Left forelimb (tissue), 1 donor: ENCODE results near the gene KDM4E.
"Not testable (repeated sequence)": the region's sequence is repeated elsewhere in the genome, so short reads cannot be mapped to it uniquely, and the experiment has no call there.

Experiments used
- DNase-seq: peaks from one replicate; pipeline ENCODE4 v3.0.0-alpha.2; 2018; ENCODE audit warnings: low spot score

KDM4E gene

GRCh38 chr11:95024958-95025357 is at the start of gene KDM4E:
Gene KDM4E, plus strand, starts transcription at chr11:95025258. Its CDS starts 300 bp downstream, at chr11:95025558.
- no peak for DNase-seq

DNA sequence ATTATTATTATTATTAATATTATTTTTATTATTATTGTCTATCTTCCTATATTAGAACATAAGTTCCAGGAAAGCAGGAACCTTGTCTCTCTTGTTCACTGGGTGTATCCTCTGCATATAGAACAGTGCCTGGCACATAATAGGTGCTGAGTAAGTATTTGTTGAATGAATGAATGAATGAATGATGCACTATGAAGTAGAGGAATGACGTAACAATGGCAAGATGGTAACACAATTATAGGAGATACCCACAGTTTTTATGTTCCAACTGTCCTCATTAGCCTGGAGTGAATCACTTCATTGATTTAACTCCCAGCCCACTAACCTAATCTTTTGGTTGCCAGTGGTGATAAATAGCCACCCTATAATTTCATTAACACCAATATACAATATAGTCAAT is 49.5 kb upstream of the KDM4E start:
- DNase-seq, result no peak

DNA sequence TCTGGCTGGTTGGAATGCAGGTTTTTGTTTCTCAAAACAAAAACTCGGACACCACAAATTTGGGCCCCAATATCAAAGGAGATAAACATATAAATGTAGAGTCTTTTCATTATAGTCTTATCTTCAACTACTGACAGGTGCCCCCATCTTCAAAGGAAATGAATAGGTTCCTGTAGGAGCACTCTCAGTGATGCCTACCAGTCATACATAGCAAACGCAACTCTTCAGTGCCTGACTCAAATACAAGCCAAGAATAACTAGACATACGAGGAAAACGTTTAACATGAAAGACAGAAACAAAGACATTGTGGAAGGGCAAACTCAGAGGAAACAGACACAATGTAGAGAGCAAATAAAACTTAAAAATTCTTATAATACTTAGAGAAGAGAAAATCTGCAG is 37.7 kb upstream of the KDM4E start:
- DNase-seq, result no peak

GRCh38 chr11:94988748-94989147 is 36.3 kb upstream of the KDM4E start:
- no peak for DNase-seq

DNA sequence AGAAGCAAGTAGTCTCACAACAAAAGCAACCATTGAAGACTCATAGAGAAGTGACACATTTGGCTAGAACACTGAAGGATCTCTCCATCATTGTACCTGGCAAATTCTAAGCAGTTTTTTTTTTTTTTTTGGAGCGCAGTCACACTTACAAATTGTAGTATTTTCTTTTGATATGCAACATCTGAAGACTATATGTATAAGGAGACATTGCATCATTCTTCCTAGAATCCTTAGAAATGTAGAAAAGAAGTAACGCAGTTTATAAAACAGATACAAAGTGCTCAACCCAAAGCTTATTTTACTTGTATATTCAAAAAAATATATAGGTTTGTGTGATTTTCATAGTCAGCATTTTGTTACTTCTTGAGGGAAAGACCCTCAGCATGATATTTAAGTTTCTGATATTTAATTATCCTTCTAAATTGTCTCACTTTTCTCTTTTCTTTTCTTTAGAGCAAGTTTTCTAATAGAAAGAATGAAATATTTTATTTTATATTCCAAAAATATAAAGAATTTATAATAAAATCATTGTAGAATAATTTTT is 31.6 kb upstream of the KDM4E start:
- DNase-seq, result no peak

GRCh38 chr11:94997437-94997836 is 27.6 kb upstream of the KDM4E start:
- DNase-seq, result no peak

- DNase-seq, result no peak
These were observed 26.8 kb upstream of the KDM4E start for GRCh38 chr11:94998285-94998684.

DNA sequence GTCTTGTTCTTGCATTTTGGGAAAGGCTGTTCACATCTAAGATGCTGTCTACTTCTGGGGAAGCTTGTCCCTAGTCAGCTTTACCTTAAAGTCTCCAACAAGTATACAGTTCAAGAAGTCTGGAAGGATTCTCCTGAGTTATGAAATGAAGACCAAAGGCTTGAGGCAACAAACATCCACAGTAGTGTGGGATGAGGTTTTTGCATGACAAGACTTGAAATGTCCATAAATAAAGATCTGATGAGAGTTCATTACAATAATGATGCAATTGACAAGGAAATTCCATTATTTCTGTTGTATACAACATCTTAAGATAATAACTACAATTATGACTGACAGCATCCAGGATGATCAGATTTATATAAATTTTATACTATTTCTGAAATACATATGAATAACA is 21.3 kb upstream of the KDM4E start:
- DNase-seq, result no peak

DNA sequence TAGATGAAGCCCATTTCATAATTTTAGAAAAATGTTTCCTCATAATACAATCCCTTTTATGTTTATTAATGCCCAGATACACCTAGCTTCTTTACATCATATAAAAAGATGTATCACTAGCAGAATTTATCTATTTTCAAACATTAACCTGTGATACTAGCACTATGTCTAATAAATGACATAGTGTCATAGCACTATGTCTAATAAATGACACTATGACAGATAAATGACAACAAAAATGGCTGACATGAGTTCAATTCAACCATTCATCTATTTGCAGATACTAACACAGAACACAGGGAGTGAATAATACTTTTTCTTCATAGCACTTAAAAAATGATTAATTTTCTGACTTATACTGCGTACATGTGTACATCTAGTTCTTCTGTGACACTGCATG is 19.4 kb upstream of the KDM4E start:
- no peak for DNase-seq

DNA sequence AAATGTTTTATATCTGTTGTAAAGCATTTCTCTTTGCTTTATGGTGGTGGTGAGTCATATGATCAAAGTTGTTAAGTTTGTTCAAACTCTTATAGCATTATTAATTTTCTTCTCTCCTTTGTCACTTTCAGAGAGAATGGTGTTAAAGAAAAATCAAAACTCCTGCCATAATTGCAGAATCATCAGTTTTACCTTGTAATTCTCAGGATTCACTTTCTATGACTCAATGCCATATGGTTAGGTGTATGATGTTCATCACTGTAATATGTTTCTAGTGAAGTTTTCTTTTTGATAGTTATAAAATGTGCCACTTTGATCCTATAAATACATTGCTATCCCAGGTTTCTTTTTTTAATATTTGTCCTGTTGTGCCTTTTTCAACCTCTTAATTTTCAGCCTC is 13.7 kb upstream of the KDM4E start:
- no peak for DNase-seq

GRCh38 chr11:95014184-95014821 is 10.8 kb upstream of the KDM4E start:
- no peak for DNase-seq

DNA sequence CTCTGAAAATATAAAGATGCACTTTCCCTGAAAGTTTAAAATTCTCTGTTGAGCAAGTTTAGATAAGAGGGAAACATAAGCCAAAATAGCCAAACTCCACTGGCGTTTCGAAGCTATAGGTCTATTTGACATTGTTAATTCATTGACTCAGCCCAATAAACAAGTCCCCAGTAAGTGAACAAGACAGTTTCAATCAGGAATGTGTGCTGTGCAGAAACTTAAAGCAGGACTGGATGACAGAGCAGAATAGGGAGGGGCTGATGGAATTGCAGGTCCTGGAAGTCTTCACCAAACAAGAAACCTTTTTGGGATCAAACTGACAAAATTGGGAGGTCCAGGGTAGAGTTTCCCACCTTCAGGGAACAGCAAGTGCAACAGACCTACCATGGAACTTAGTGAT is 8.9 kb upstream of the KDM4E start:
- no peak for DNase-seq

DNA sequence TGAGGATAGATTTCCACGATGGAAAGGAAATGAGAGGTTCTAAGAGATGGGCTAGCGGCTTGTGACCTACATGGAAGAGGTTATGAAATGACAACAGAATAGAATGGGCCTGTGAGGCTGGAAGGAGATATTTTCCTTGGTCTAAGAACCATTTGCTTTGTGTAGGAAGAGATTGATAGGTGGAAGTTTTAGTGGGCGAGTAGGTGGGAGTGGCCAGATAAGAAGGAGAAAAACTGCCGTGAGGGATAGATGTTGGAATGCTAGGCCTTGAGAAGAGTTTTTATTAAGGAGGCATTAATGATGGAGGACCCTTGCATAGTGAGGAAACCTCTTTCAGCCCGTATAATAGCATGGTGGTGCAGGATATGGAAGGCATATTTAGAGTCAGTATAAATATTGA is 3.6 kb upstream of the KDM4E start:
- DNase-seq, result not testable (repeated sequence)

DNA sequence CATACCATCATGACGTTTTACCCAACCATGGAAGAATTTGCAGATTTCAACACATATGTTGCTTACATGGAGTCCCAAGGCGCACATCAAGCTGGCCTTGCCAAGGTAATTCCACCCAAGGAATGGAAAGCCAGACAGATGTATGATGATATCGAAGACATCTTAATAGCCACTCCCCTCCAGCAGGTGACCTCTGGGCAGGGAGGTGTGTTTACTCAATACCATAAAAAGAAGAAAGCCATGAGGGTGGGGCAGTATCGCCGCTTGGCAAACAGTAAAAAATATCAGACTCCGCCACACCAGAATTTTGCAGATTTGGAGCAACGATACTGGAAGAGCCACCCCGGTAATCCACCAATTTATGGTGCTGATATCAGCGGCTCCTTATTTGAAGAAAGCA is 536 bp downstream of the KDM4E start:
- not testable (repeated sequence) for DNase-seq

- DNase-seq, result no peak
These were observed 3.3 kb downstream of the KDM4E start for GRCh38 chr11:95028357-95028756.

DNA sequence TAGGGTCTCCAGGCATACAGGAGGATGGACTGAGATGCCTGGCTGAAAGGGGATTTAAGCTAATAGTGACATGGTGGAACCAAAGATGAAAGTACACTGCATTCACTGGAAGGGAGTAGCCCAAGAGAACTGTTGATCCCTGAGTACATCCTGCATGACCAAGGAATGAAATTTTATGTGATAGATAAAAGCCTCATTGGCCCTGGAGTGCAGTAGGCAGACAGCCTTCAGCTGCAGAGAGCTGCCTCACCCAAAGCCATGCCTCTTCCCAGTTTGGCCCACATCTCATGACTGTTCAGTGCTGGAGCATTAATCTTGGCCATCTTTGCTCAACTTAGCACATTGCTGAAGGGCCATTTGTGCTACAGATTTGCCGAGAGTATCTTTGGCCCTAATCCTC is 8.0 kb downstream of the KDM4E start:
- DNase-seq, result no peak

DNA sequence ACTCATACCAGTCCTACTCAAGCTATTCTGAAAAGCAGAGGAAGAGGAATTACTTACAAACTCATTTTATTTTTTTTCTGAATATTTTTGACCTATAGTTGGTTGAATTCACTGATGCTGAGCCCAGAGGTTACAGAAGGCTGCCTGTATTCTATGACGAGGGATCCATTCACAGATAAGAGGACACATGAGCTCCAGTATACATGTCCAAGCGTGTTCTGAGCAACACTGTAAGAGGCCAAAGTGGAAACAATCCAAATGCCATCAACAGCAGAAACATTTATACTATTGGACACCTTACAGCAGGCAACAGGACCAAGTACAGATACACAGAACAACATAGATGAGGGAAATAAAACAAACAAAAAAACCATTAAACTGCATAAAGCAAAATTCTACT is 10.3 kb downstream of the KDM4E start:
- DNase-seq, result no peak

- DNase-seq, result not testable (repeated sequence)
These were observed 12.4 kb downstream of the KDM4E start for GRCh38 chr11:95037356-95038035.

- DNase-seq, result no peak
These were observed 17.2 kb downstream of the KDM4E start for GRCh38 chr11:95042239-95042638.

DNA sequence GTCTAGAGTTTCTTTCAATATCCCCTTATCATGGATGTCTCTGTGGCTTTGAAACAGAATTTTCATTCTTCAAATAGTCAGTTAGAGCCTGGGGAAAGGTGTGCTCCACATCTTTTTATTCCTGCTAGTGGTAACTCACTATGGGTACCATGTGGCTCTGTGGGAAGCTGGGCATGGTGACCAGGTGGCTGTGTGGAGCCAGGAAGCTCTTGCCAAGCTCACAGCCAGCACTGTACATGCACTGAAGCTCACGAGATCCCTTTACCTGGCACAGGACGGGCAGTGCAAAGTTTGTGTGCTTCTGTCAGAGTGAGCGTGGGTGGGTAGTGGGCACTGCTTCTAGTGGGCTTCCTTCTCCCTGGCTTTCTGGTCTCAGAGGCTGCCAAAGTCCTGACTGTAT is 17.8 kb downstream of the KDM4E start:
- no peak for DNase-seq

DNA sequence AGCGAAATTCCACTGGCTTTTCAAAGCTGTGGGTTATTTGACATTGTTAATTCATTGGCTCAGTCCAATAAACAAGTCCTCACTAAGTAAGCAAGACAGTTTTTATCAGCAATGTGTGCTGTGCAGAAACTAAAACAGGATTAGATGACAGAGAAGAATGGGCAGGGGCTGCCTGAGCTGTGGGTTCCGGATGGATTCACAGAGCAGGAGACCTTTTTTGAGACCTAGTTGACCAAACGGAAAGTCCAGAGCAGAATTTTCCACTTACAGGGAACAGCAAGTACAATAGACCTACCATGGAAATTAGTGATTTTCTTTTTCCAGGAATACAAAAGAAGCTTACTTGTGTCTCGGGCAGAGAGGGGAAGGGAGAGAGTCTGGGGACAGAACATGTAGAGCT is 19.0 kb downstream of the KDM4E start:
- DNase-seq, result no peak

- no peak for DNase-seq
These were observed 20.8 kb downstream of the KDM4E start for GRCh38 chr11:95045812-95046211.

GRCh38 chr11:95049122-95049521 is 24.1 kb downstream of the KDM4E start, which contains the start of gene KDM4F:
Gene KDM4F, plus strand, starts transcription at chr11:95049422.
- not testable (repeated sequence) for DNase-seq
